Testis (tissue), 3 donors: ENCODE results near the gene MECP2. TPM values are rescaled to one million over a fixed set of nuclear protein-coding genes. Genes with fewer than 3 reads are reported as not detected.

Experiments
- DNase-seq: peaks from one replicate; pipeline ENCODE4 v3.0.0-alpha.2; 2019
- H3K27ac ChIP-seq, 2 donors: fragments of 200-600 bp; sonication (generic); one replicate each; pipeline ENCODE4 v1.5.1; 2019
- H3K27me3 ChIP-seq: fragments of 200-600 bp; sonication (generic); one replicate; pipeline ENCODE4 v1.5.1; 2019
- H3K36me3 ChIP-seq: fragments of 200-600 bp; sonication (generic); one replicate; pipeline ENCODE4 v1.5.1; 2017; ENCODE audit warnings: low read depth; ENCODE audit errors: missing control alignments
- H3K4me1 ChIP-seq: fragments of 200-600 bp; sonication (generic); one replicate; pipeline ENCODE4 v1.5.1; 2019
- H3K4me3 ChIP-seq, 2 donors: fragments of 200-600 bp; sonication (generic); one replicate each; pipeline ENCODE4 v1.5.1; 2017 to 2019
- H3K9me3 ChIP-seq: fragments of 200-600 bp; sonication (generic); one replicate; pipeline ENCODE4 v1.5.1; 2017
- CTCF ChIP-seq, 3 experiments: fragments of 450-650 bp in 2 of 3; fragments of 200-600 bp in 1 of 3; sonication (generic) in 1 of 3; IDR thresholded peaks; one replicate each; pipeline ENCODE4 v1.5.1; 2016 to 2019; ENCODE audit warnings: antibody characterized with exemption in 3 of 3, mild to moderate bottlenecking in 2 of 3, moderate library complexity in 1 of 3
- POLR2A ChIP-seq: fragments of 450-650 bp; IDR thresholded peaks from one replicate; pipeline ENCODE4 v1.6.1; 2017; ENCODE audit warnings: antibody characterized with exemption, mild to moderate bottlenecking, moderate library complexity
- WGBS, 2 donors: methylation state at CpG; one replicate each; pipeline ENCODE4 v1.1.5; 2018; 5-methylcytosine and 5-hydroxymethylcytosine counted together
- intact Hi-C: fragments of 100-400 bp; cut with DNase I; formaldehyde crosslinking; loops from one replicate; pipeline ENCODE4 v1.15.1; 2023; ENCODE audit warnings: low total_unique reads
- polyA plus RNA-seq: library from polyadenylated mRNA; stranded (reverse); fragments of 350-450 nt; fragmentation: Illumina TruSeq; extraction: RNeasy Lipid Tissue Mini Kit (QIAGEN cat#74804); gene quantifications from one replicate; pipeline ENCODE4 v1.2.3, GENCODE V29; 2014; ENCODE audit warnings: low read depth, low replicate concordance; ENCODE audit not compliant: insufficient read depth
- total RNA-seq, 2 donors: library from RNA; depleted of rRNA; stranded (reverse); fragments of >200 nt; gene quantifications; one replicate each; pipeline ENCODE4 v1.2.3, GENCODE V29; 2016

The MECP2 gene
- total and polyA plus RNA-seq, 3 donors from 2014 or later: 25.0 to 86.4 (median 85.4) TPM

- Histone ChIP-seq H3K4me1 (peaks cover 6% of the 10 kb centered on the region), H3K9me3 (no peaks in the 10 kb centered on the region), H3K4me3 (no peak overlapping the region), H3K36me3 (no peaks in the 10 kb centered on the region), H3K27ac (no peak overlapping the region), H3K27me3 (no peaks in the 10 kb centered on the region)
- TF ChIP-seq CTCF (IDR thresholded peaks at IDR 0.05) (no peak), POLR2A (no peak)
- no peak for DNase-seq
- intact Hi-C loops: no loop called here
- 90 to 97% methylated on average over 3 to 4 of the region's 4 CpGs for WGBS, 2 donors
Measured at GRCh38 chrX:154077101-154077500, 20.4 kb downstream of the MECP2 start.

GRCh38 chrX:154074199-154074598, 23.3 kb downstream of the MECP2 start:
- DNase-seq: no peak
- intact Hi-C loops: no loop called here
- WGBS, 2 donors: 38 to 64% methylated on average over 3 of the region's 3 CpGs
- Histone ChIP-seq H3K36me3 (no peaks in the 10 kb centered on the region), H3K27me3 (no peaks in the 10 kb centered on the region), H3K9me3 (no peaks in the 10 kb centered on the region), H3K4me3 (no peak overlapping the region), H3K4me1 (peaks cover 6% of the 10 kb centered on the region), H3K27ac (no peak overlapping the region)
- TF ChIP-seq POLR2A (no peak), CTCF (IDR thresholded peaks at IDR 0.05) (no peak)

- Histone ChIP-seq H3K27me3 (no peaks in the 10 kb centered on the region), H3K36me3 (no peaks in the 10 kb centered on the region), H3K4me3 (no peak overlapping the region), H3K9me3 (no peaks in the 10 kb centered on the region), H3K4me1 (peaks cover 6% of the 10 kb centered on the region), H3K27ac (no peak overlapping the region)
- intact Hi-C loops: no loop called here
- DNase-seq: no peak
- TF ChIP-seq CTCF (IDR thresholded peaks at IDR 0.05): no peak
- TF ChIP-seq POLR2A: no peak
- WGBS, 2 donors: 67% methylated on average over 1 of the region's 1 CpG; no CpG with 5 or more reads in 1 of the 2 donors
Measured at GRCh38 chrX:154072192-154072591, 25.3 kb downstream of the MECP2 start.

- H3K36me3 ChIP-seq: no peaks in the 10 kb centered on the region
- intact Hi-C loops: no loop called here
- no peak overlapping the region for H3K27ac ChIP-seq
- H3K27me3 ChIP-seq: no peaks in the 10 kb centered on the region
- no peak overlapping the region for H3K4me3 ChIP-seq
- TF ChIP-seq CTCF (IDR thresholded peaks at IDR 0.05): no peak
- TF ChIP-seq POLR2A: no peak
- DNase-seq: no peak
- H3K4me1 ChIP-seq: no peaks in the 10 kb centered on the region
- no peaks in the 10 kb centered on the region for H3K9me3 ChIP-seq
- WGBS, 2 donors: 76 to 88% methylated on average over 2 to 3 of the region's 3 CpGs
Measured at GRCh38 chrX:154068560-154068959, 29.0 kb downstream of the MECP2 start.

- peaks cover 6% of the 10 kb centered on the region for H3K4me1 ChIP-seq
- H3K27me3 ChIP-seq: no peaks in the 10 kb centered on the region
- no peak for TF ChIP-seq POLR2A
- no peak for TF ChIP-seq CTCF (IDR thresholded peaks at IDR 0.05)
- no peaks in the 10 kb centered on the region for H3K36me3 ChIP-seq
- WGBS, 2 donors: 63 to 67% methylated on average over 2 to 6 of the region's 9 CpGs
- H3K4me3 ChIP-seq: no peak overlapping the region
- no peak for DNase-seq
- H3K9me3 ChIP-seq: no peaks in the 10 kb centered on the region
- intact Hi-C loops: no loop called here
- no peak overlapping the region for H3K27ac ChIP-seq
Measured at GRCh38 chrX:154064637-154065435, 32.7 kb downstream of the MECP2 start.
